ENCODE results near the gene DENND2A.
A peak's percentile ranks its signal among the peaks of the same experiment; 100 is the strongest.
"Not testable (repeated sequence)": the region's sequence is repeated elsewhere in the genome, so short reads cannot be mapped to it uniquely, and the experiment has no call there.

Gene DENND2A

DNA sequence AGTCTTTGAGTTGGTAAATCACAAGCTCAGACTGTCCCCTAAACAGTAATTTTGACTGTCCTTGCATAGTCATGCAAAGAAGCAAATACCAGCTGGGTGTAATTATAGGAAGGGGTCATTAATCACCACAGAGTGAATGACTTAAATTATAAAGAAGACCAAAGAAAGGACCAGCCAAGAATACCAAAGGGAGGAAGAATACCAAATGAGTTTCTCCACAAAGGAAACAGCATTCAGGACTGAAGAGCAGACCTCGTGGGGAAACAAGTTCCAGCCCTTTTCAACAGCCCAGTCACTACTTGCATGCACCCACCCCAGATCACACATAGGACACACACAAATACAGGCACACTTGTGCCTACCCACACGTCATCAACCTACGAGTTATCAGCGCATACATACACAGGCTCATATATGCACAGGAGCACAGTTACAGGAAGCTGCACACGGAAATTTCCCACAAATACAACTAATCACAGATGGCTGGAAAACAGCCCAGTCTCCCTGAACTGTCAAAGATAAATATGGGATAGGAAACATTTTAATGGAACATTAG, 77.6 kb downstream of the DENND2A start:
- H3K4me1 ChIP-seq = peaks cover 0 to 11% (median 2%) of the 10 kb centered on the region in 4 donors
- no peaks in the 10 kb centered on the region for H3K36me3 ChIP-seq
- no peak overlapping the region for H3K4me3 ChIP-seq
- H3K9me3 ChIP-seq = no peaks in the 10 kb centered on the region
- H3K27me3 ChIP-seq = peaks cover 0 to 2% of the 10 kb centered on the region in 2 donors
- intact Hi-C loops (cut with DNase I; ENCODE audit: low total_unique reads) = no loop called here
- H3K27ac ChIP-seq = no peak overlapping the region
- TF ChIP-seq, protein P1, sequence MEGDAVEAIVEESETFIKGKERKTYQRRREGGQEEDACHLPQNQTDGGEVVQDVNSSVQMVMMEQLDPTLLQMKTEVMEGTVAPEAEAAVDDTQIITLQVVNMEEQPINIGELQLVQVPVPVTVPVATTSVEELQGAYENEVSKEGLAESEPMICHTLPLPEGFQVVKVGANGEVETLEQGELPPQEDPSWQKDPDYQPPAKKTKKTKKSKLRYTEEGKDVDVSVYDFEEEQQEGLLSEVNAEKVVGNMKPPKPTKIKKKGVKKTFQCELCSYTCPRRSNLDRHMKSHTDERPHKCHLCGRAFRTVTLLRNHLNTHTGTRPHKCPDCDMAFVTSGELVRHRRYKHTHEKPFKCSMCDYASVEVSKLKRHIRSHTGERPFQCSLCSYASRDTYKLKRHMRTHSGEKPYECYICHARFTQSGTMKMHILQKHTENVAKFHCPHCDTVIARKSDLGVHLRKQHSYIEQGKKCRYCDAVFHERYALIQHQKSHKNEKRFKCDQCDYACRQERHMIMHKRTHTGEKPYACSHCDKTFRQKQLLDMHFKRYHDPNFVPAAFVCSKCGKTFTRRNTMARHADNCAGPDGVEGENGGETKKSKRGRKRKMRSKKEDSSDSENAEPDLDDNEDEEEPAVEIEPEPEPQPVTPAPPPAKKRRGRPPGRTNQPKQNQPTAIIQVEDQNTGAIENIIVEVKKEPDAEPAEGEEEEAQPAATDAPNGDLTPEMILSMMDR (IDR thresholded peaks at IDR 0.05) = no peak
- no peak for DNase-seq

DNA sequence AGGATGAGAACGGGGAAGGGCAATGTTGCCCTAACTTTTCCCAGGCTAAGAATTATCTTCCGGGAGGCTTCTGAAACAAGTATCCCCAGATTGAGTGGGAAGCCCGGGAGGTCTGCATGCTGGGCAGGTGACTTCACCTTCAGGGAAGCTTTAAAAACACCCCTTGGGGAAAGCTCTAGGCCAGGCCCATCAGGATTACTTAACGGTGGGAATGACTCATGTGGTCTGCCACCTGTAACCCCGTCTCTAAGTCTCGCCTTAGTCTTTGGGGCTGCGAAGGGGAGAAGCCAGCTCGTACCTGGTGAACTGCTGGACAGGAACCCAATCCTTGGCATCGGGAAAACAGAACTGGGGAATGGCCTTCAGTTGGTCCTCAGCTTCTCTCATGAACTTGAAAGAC, 81.2 kb downstream of the DENND2A start:
- Histone ChIP-seq H3K9me3 (no peaks in the 10 kb centered on the region), H3K27ac (no peak overlapping the region), H3K4me3 (no peak overlapping the region), H3K36me3 (no peaks in the 10 kb centered on the region), H3K27me3 (peaks cover 0 to 2% of the 10 kb centered on the region in 2 donors), H3K4me1 (no peaks in the 10 kb centered on the region)
- DNase-seq = peak in 1 of 2 donors; percentile 20
- intact Hi-C loops (cut with DNase I; ENCODE audit: low total_unique reads) = no loop called here
- TF ChIP-seq, protein P1 (IDR thresholded peaks at IDR 0.05) = no peak

DNA sequence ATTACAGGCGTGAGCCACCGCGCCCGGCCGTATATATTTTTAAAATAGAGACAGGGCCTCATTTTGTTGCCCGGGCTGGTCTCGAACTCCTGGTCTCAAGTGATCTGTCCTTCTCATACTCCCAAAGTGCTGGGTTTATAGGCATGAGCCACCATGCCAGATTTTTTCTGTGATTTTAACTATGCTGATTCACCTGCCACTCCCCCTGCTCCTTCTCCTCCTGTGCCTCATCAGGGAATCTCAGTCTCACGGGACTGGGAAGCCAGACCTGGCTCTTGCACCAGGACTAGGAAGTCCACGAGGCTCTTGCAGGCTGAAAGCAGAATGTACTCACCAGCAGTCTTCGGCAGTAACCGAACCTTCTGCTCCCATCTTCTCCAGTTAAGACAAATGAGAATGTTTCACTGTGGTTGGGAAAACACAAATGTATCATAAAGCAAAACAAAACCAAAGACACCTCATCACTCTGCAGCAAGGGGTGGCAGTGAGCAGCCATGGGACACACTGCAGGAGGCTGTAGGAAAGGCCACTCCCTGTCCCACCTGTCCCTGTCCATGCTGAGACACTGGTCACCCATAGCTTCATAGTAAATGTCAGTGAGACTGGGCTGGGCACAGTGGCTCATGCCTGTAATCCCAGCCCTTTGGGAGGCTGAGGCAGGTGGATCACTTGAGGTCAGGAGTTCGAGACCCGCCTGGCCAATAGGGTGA, 82.6 kb downstream of the DENND2A start:
- Histone ChIP-seq H3K27ac (no peak overlapping the region), H3K36me3 (no peaks in the 10 kb centered on the region), H3K4me1 (no peaks in the 10 kb centered on the region), H3K4me3 (no peak overlapping the region), H3K9me3 (no peaks in the 10 kb centered on the region), H3K27me3 (peaks cover 0 to 2% of the 10 kb centered on the region in 2 donors)
- intact Hi-C loops (cut with DNase I; ENCODE audit: low total_unique reads) = no loop called here
- TF ChIP-seq, protein P1 (IDR thresholded peaks at IDR 0.05) = no peak
- DNase-seq = peak in 1 of 2 donors; percentile 20

DNA sequence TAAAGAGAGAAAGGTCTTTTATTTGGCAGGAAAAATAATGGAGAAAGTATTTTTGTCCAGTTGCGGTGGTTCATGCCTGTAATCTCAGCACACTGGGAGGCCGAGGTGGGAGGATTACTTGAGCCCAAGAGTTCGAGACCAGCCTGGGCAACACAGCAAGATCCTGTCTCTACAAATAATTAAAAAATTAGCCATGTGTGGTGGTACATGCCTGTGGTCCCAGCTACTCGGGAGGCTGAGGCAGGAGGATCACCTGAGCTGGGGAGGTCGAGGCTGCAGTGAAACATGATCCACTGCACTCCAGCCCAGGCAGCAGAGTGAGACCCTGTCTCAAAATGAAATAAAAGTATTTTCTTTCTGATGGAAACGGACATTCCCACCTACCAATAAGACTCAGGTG, 83.5 kb downstream of the DENND2A start:
- no peaks in the 10 kb centered on the region for H3K36me3 ChIP-seq
- H3K4me3 ChIP-seq = no peak overlapping the region
- H3K27ac ChIP-seq = no peak overlapping the region
- intact Hi-C loops (cut with DNase I; ENCODE audit: low total_unique reads) = no loop called here
- peaks cover 0 to 2% of the 10 kb centered on the region in 2 donors for H3K27me3 ChIP-seq
- peak in 1 of 2 donors; percentile 7 for DNase-seq
- TF ChIP-seq, protein P1 (IDR thresholded peaks at IDR 0.05) = no peak
- H3K9me3 ChIP-seq = no peaks in the 10 kb centered on the region
- no peaks in the 10 kb centered on the region for H3K4me1 ChIP-seq

DNA sequence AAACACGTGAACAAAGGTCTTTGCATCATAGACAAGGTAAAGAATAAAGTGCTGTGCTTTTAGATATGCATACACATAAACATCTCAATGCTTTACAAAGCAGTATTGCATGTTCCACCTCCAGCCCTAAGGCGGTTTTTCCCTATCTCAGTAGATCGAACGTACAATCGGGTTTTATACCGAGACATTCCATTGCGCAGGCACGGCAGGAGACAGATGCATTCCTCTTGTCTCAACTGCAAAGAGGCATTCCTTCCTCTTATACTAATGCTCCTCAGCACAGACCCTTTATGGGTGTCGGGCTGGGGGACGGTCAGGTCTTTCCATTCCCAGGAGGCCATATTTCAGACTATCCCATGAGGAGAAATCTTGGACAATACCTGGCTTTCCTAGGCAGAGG, 87.4 kb downstream of the DENND2A start:
- peak in 1 of 2 donors; percentile 3 for DNase-seq

DNA sequence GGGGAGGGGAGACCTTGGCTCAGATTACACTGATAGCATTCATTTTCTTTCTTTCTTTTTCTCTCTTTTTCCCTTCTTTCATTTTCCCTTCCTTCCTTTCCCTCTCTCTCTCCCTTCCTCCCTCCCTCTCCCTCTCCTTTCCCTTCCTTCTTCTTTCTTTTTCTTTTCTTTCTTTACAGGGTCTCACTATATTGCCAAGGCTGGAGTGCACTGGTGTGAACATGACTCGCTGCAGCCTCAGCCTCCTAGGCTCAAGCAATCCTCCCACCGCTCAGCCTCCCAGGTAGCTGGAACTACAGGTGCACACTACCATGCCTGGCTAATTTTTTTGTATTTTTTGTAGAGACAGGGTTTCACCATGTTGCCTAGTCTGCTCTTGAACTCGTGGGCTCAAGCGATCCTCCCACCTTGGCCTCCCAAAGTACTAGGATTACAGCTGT, 88.4 kb downstream of the DENND2A start:
- intact Hi-C loops (cut with DNase I; ENCODE audit: low total_unique reads) = no loop called here
- peak in 1 of 2 donors; percentile 12 for DNase-seq
- H3K4me3 ChIP-seq = no peak overlapping the region

More for the DNA sequence above, 87.4 kb downstream of the DENND2A start:
- H3K9me3 ChIP-seq; H3K27me3 ChIP-seq; H3K4me1 ChIP-seq; H3K27ac ChIP-seq; intact Hi-C loops (cut with DNase I; ENCODE audit: low total_unique reads); H3K4me3 ChIP-seq; H3K36me3 ChIP-seq: not testable (repeated sequence)

More for the DNA sequence above, 88.4 kb downstream of the DENND2A start:
- Histone ChIP-seq H3K9me3 (no peaks in the 10 kb centered on the region), H3K4me1 (no peaks in the 10 kb centered on the region), H3K36me3 (no peaks in the 10 kb centered on the region), H3K27me3 (no peaks in the 10 kb centered on the region), H3K27ac (no peak overlapping the region)
- TF ChIP-seq, protein P1 (IDR thresholded peaks at IDR 0.05) = no peak
